GM12873 (cell line): ENCODE measurements around the gene PLXNC1.

Source experiments
- CTCF ChIP-seq: IDR thresholded peaks from 2 replicates; pipeline ENCODE4 v1.5.1; 2012; ENCODE audit warnings: low read depth, mild to moderate bottlenecking, moderate library complexity, low read length, control low read depth; ENCODE audit not compliant: insufficient read depth; ENCODE audit errors: missing control alignments

The PLXNC1 gene

GRCh38 chr12:94103986-94104385 lies 44.4 kb upstream of the PLXNC1 start:
- TF ChIP-seq CTCF = no peak

- TF ChIP-seq CTCF = no peak
These were observed 40.5 kb upstream of the PLXNC1 start for GRCh38 chr12:94107910-94108309.

- TF ChIP-seq CTCF = no peak
These were observed 39.2 kb upstream of the PLXNC1 start for GRCh38 chr12:94109160-94109559.

GRCh38 chr12:94110258-94110657 lies 38.1 kb upstream of the PLXNC1 start:
- no peak for TF ChIP-seq CTCF

GRCh38 chr12:94111302-94111701 lies 37.1 kb upstream of the PLXNC1 start:
- no peak for TF ChIP-seq CTCF

GRCh38 chr12:94112121-94112520 lies 36.3 kb upstream of the PLXNC1 start:
- no peak for TF ChIP-seq CTCF

- TF ChIP-seq CTCF = no peak
These were observed 34.2 kb upstream of the PLXNC1 start for GRCh38 chr12:94114166-94114565.
